Left hindlimb (tissue), 1 donor: ENCODE data around the gene HTR2A.
A peak's percentile ranks its signal among the peaks of the same experiment; 100 is the strongest.

Source experiments
- DNase-seq: peaks from one replicate; pipeline ENCODE4 v3.0.0-alpha.2; 2018

Gene HTR2A

GRCh38 chr13:46804391-46804815 is 92.5 kb downstream of the HTR2A start:
- no peak for DNase-seq

GRCh38 chr13:46803586-46803985 is 93.3 kb downstream of the HTR2A start:
- DNase-seq, result no peak

- no peak for DNase-seq
Observed at GRCh38 chr13:46801858-46802257, 95.0 kb downstream of the HTR2A start.

GRCh38 chr13:46799139-46799538 is 97.7 kb downstream of the HTR2A start:
- no peak for DNase-seq

GRCh38 chr13:46797501-46798237 is 99.2 kb downstream of the HTR2A start:
- DNase-seq, result no peak

- peak; percentile 96 for DNase-seq
Observed at GRCh38 chr13:46796515-46797474, 100.1 kb downstream of the HTR2A start, which contains the start of gene ESD. ESD (minus strand) TSS chr13:46797161; CDS start chr13:46791413, 5,748 bp downstream.

DNA sequence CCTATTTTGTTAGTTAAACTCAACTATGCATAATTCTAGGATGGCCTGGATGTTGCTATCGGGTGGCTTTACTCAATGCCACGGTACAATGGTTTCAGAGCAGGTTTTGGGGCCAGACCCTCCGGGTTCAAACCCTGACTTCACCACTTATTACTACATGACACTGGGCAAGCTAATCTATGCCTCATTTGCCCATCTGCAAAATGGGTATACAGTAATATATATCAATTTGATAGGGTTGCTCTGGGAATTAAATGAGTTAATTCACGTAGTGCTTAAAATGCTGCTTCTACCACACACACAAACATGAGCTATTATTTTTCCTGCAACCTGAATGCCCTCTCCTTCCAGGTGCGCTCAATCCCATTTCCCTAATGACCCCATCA is 100.7 kb downstream of the HTR2A start:
- no peak for DNase-seq

- DNase-seq, result no peak
Observed at GRCh38 chr13:46795321-46795720, 101.5 kb downstream of the HTR2A start.

DNA sequence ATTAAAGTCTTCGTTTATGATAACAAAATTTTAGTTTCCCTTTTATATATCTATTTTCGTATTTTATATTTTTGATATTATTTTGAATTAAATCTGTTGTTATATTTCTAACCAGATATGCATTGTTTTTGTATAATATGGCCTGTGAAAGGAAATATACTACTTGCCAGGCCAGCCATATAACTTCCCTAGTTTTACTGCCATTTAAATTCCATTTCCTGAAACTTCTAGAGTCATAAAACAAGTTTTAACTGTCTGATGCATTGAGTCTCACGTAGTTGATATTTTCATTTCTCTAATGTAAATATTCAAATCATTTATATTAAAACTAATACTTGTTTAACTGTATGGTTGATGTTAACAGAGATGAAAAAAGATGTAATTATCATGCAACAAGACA is 113.3 kb downstream of the HTR2A start:
- no peak for DNase-seq

DNA sequence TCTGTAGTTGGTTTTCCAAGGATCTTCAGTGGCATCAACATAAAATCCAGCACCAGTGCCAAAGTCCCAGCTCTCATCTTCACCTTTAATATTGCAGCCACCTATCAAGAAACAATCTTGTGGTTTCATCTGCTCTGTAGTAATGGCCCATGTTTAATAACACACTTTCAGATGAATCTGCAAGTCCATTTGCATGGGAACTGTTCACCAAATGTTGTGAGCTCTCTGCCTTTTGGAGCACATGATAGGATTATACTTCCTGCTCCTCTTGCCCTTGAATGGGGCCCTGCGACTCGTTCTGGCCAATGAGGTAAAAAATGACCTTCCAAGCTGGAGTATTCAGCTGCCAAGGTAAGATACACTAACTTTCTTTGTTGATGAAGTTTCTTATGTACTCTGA is 114.2 kb downstream of the HTR2A start:
- DNase-seq, result no peak

GRCh38 chr13:46782066-46782465 is 114.8 kb downstream of the HTR2A start:
- no peak for DNase-seq
